HepG2 (cell line): ENCODE results near the gene PPP4C. TPM values are rescaled to one million over a fixed set of nuclear protein-coding genes. Genes with fewer than 3 reads are reported as not detected.
A peak's percentile ranks its signal among the peaks of the same experiment; 100 is the strongest.

ENCODE experiments used
- ATRX ChIP-seq: sonication (generic); formaldehyde crosslinking; IDR thresholded peaks from 2 replicates; pipeline ENCODE4 v1.4.0; 2020; ENCODE audit warnings: missing genetic modification reagents, borderline replicate concordance
- ESRRA ChIP-seq: sonication (generic); formaldehyde crosslinking; IDR thresholded peaks from 2 replicates; pipeline ENCODE4 v1.5.1; 2020; ENCODE audit warnings: mild to moderate bottlenecking, low read depth, missing genetic modification reagents
- ETV5 ChIP-seq: IDR thresholded peaks from 2 replicates; pipeline ENCODE4 v1.6.1; 2018; ENCODE audit warnings: missing biosample characterization, missing genetic modification reagents, inconsistent platforms, borderline replicate concordance
- FOXA1 ChIP-seq, 2 experiments: fragments of 450-650 bp in 1 of 2; sonication (generic) in 1 of 2; formaldehyde crosslinking in 1 of 2; IDR thresholded peaks; 2 replicates each; pipeline versions ENCODE4 v1.4.0 to v1.6.1; 2016 to 2020; ENCODE audit warnings: missing genetic modification reagents in 1 of 2
- KDM1A ChIP-seq: IDR thresholded peaks from 2 replicates; pipeline ENCODE4 v1.6.1; 2016; ENCODE audit warnings: missing compliant biosample characterization
- KLF12 ChIP-seq: sonication (generic); formaldehyde crosslinking; IDR thresholded peaks from 2 replicates; pipeline ENCODE4 v1.4.0; 2020; ENCODE audit warnings: missing genetic modification reagents, borderline replicate concordance
- KMT2B ChIP-seq: IDR thresholded peaks from 2 replicates; pipeline ENCODE4 v1.6.1; 2016; ENCODE audit warnings: missing genetic modification reagents, missing compliant biosample characterization
- MEF2D ChIP-seq: sonication (generic); formaldehyde crosslinking; IDR thresholded peaks from 2 replicates; pipeline ENCODE4 v1.5.1; 2020; ENCODE audit warnings: mild to moderate bottlenecking, missing genetic modification reagents
- NR3C1 ChIP-seq: sonication (generic); formaldehyde crosslinking; IDR thresholded peaks from 2 replicates; pipeline ENCODE4 v1.4.0; 2020; ENCODE audit warnings: missing genetic modification reagents
- PHF20 ChIP-seq: sonication (generic); formaldehyde crosslinking; IDR thresholded peaks from 2 replicates; pipeline ENCODE4 v1.5.0; 2020; ENCODE audit warnings: mild to moderate bottlenecking, missing genetic modification reagents
- RELA ChIP-seq: sonication (generic); formaldehyde crosslinking; IDR thresholded peaks from 2 replicates; pipeline ENCODE4 v1.4.0; 2020; ENCODE audit warnings: missing genetic modification reagents
- RFX3 ChIP-seq: IDR thresholded peaks from 2 replicates; pipeline ENCODE4 v1.6.1; 2016; ENCODE audit warnings: missing biosample characterization, missing genetic modification reagents
- TOE1 ChIP-seq: sonication (generic); formaldehyde crosslinking; IDR thresholded peaks from 2 replicates; pipeline ENCODE4 v1.4.0; 2020; ENCODE audit warnings: mild to moderate bottlenecking, missing genetic modification reagents
- ZBTB21 ChIP-seq: sonication (generic); formaldehyde crosslinking; IDR thresholded peaks from 2 replicates; pipeline ENCODE4 v1.4.0; 2020; ENCODE audit warnings: missing genetic modification reagents
- ZBTB8A ChIP-seq: sonication (generic); formaldehyde crosslinking; IDR thresholded peaks from 2 replicates; pipeline ENCODE4 v1.4.0; 2020; ENCODE audit warnings: mild to moderate bottlenecking, low read depth, missing genetic modification reagents, borderline replicate concordance
- ZMAT3 ChIP-seq: sonication (generic); formaldehyde crosslinking; conservative IDR thresholded peaks from 2 replicates; pipeline ENCODE4 v1.7.0; 2021; ENCODE audit warnings: missing genetic modification reagents
- ZNF24 ChIP-seq: fragments of 450-650 bp; IDR thresholded peaks from 2 replicates; pipeline ENCODE4 v1.6.1; 2017; ENCODE audit warnings: antibody characterized with exemption, mild to moderate bottlenecking
- ZNF589 ChIP-seq: sonication (generic); formaldehyde crosslinking; conservative IDR thresholded peaks from 2 replicates; pipeline ENCODE4 v1.8.0; 2022; ENCODE audit warnings: mild to moderate bottlenecking, moderate library complexity, missing genetic modification reagents
- ZNF878 ChIP-seq: sonication (generic); formaldehyde crosslinking; IDR thresholded peaks from 2 replicates; pipeline ENCODE4 v1.8.1; 2023; ENCODE audit warnings: mild to moderate bottlenecking, missing genetic modification reagents, moderate library complexity
- ZNF883 ChIP-seq: sonication (generic); formaldehyde crosslinking; IDR thresholded peaks from 2 replicates; pipeline ENCODE4 v1.5.1; 2020; ENCODE audit warnings: mild to moderate bottlenecking, missing genetic modification reagents; ENCODE audit errors: not compliant biosample characterization
- polyA plus RNA-seq, 8 experiments: library from polyadenylated mRNA; depleted of rRNA in 3 of 8; stranded (reverse) in 7 of 8; unstranded in 1 of 8; fragments of >200 nt; fragmentation: Illumina TruSeq in 4 of 8; extraction: Trizol in 4 of 8; gene quantifications; 2 replicates each; pipeline versions ENCODE4 v1.2.1 to v1.2.3, GENCODE V29; 2011 to 2016; ENCODE audit warnings: low read depth in 4 of 8, missing spikeins in 1 of 8, mixed read lengths in 1 of 8; ENCODE audit not compliant: insufficient read depth in 1 of 8
- total RNA-seq, 5 experiments: library from RNA; depleted of rRNA; stranded (reverse); fragments of >200 nt; fragmentation: Illumina TruSeq; extraction: Trizol; gene quantifications; 2 replicates each; pipeline ENCODE4 v1.2.3, GENCODE V29; 2016; ENCODE audit warnings: low read depth in 1 of 5
- TF ChIP-seq, protein P1 (sequence below): sonication (generic); formaldehyde crosslinking; IDR thresholded peaks from 2 replicates; pipeline ENCODE4 v1.9.0; 2022; ENCODE audit warnings: low read depth, missing genetic modification reagents
- TF ChIP-seq, protein P2 (sequence below): sonication (generic); formaldehyde crosslinking; IDR thresholded peaks from 2 replicates; pipeline ENCODE4 v1.5.0; 2020; ENCODE audit warnings: missing genetic modification reagents
- TF ChIP-seq, protein P3 (sequence below): sonication (generic); formaldehyde crosslinking; IDR thresholded peaks from 2 replicates; pipeline ENCODE4 v1.8.1; 2022; ENCODE audit warnings: mild to moderate bottlenecking, missing genetic modification reagents
- TF ChIP-seq, protein P4 (sequence below): sonication (generic); formaldehyde crosslinking; IDR thresholded peaks from 2 replicates; pipeline ENCODE4 v1.4.0; 2020; ENCODE audit warnings: mild to moderate bottlenecking, missing genetic modification reagents, borderline replicate concordance

Gene PPP4C
- total and polyA plus RNA-seq, 2 of the 13 experiments (the other 11 are each of a cell fraction or from before 2014, with no cell fraction given) = 176 to 220 TPM

DNA sequence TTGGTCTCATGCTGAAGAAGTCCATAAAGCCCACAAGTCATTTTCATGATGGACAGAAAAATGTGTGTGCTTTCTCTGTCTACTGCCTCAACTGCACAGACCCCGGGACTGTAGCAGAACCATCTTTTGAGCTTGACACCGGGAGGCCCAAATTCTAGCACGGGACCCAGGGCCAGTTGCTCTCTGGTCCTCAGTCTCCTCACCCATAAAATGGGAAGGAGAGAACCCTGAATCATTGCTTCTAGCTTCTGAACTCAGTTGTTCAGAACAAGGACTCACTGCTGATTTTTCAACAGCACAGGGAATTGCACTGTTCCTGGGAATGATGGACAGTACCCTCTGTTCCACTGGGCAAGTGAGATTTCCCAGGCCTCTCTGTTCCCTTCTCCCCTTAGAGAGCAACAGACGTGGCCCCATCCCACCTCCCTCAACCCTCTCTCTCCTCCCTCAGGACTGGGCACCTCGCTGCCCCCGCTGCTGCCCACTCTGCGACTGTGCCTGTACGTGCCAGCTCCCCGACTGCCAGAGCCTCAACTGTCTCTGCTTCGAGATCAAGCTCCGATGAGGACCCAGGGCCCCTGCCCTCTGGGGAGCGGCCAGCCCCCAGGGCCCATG lies 12.4 kb upstream of the PPP4C start (continued):
- TF ChIP-seq KLF12 = no peak
- TF ChIP-seq TOE1 (CRISPR knock-in tag) = peak; percentile 21; the same call in 1 of the 2 replicates
- no peak for TF ChIP-seq PHF20 (CRISPR knock-in tag)
- no peak; the same call in 1 of the 2 replicates for TF ChIP-seq ZNF878
- TF ChIP-seq ESRRA (CRISPR knock-in tag) = no peak
- 0 out of 2 replicates have a peak, but pooled peaks have one; percentile 45 for TF ChIP-seq ZMAT3 (CRISPR knock-in tag)
- TF ChIP-seq RFX3 = no peak
- TF ChIP-seq, protein P1, sequence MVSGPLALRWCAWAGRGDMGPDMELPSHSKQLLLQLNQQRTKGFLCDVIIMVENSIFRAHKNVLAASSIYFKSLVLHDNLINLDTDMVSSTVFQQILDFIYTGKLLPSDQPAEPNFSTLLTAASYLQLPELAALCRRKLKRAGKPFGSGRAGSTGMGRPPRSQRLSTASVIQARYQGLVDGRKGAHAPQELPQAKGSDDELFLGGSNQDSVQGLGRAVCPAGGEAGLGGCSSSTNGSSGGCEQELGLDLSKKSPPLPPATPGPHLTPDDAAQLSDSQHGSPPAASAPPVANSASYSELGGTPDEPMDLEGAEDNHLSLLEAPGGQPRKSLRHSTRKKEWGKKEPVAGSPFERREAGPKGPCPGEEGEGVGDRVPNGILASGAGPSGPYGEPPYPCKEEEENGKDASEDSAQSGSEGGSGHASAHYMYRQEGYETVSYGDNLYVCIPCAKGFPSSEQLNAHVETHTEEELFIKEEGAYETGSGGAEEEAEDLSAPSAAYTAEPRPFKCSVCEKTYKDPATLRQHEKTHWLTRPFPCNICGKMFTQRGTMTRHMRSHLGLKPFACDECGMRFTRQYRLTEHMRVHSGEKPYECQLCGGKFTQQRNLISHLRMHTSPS (CRISPR knock-in tag) = peak; percentile 69
- TF ChIP-seq ZBTB21 (CRISPR knock-in tag) = no peak
- TF ChIP-seq ZNF883 (CRISPR knock-in tag) = peak; percentile 76
- TF ChIP-seq ETV5 (CRISPR knock-in tag) = no peak
- TF ChIP-seq RELA (CRISPR knock-in tag) = 0 out of 2 replicates have a peak, but pooled peaks have one; percentile 54
- TF ChIP-seq KMT2B (CRISPR knock-in tag) = peak; percentile 0; the same call in 1 of the 2 replicates
- peak; percentile 19; the same call in 1 of the 2 replicates for TF ChIP-seq KDM1A (CRISPR knock-in tag)
- no peak for TF ChIP-seq MEF2D (CRISPR knock-in tag)
- TF ChIP-seq, protein P2, sequence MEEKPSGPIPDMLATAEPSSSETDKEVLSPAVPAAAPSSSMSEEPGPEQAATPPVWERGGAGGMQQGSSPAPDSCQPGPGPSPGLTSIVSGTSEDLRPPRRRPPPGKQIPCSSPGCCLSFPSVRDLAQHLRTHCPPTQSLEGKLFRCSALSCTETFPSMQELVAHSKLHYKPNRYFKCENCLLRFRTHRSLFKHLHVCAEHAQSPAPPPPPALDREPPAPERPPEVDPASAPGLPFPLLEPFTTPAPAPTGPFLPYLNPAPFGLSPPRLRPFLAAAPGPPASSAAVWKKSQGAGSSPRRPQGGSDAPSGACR (CRISPR knock-in tag) = 0 out of 2 replicates have a peak, but pooled peaks have one; percentile 39
- TF ChIP-seq, protein P3, sequence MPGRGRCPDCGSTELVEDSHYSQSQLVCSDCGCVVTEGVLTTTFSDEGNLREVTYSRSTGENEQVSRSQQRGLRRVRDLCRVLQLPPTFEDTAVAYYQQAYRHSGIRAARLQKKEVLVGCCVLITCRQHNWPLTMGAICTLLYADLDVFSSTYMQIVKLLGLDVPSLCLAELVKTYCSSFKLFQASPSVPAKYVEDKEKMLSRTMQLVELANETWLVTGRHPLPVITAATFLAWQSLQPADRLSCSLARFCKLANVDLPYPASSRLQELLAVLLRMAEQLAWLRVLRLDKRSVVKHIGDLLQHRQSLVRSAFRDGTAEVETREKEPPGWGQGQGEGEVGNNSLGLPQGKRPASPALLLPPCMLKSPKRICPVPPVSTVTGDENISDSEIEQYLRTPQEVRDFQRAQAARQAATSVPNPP (CRISPR knock-in tag) = no peak
- TF ChIP-seq ZNF589 = 0 out of 2 replicates have a peak, but pooled peaks have one; percentile 92
- TF ChIP-seq ATRX = 0 out of 2 replicates have a peak, but pooled peaks have one; percentile 20
- TF ChIP-seq, protein P4, sequence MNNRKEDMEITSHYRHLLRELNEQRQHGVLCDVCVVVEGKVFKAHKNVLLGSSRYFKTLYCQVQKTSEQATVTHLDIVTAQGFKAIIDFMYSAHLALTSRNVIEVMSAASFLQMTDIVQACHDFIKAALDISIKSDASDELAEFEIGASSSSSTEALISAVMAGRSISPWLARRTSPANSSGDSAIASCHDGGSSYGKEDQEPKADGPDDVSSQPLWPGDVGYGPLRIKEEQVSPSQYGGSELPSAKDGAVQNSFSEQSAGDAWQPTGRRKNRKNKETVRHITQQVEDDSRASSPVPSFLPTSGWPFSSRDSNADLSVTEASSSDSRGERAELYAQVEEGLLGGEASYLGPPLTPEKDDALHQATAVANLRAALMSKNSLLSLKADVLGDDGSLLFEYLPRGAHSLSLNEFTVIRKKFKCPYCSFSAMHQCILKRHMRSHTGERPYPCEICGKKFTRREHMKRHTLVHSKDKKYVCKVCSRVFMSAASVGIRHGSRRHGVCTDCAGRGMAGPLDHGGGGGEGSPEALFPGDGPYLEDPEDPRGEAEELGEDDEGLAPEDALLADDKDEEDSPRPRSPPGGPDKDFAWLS = no peak
- no peak for TF ChIP-seq NR3C1 (CRISPR knock-in tag)
- no peak for TF ChIP-seq FOXA1 (IDR thresholded peaks at IDR 0.05)
- 0 out of 2 replicates have a peak, but pooled peaks have one; percentile 2 for TF ChIP-seq FOXA1 (CRISPR knock-in tag; IDR thresholded peaks at IDR 0.05)
- TF ChIP-seq ZNF24 = peak; percentile 85; the same call in 1 of the 2 replicates
- no peak for TF ChIP-seq ZBTB8A (CRISPR knock-in tag)
